ENCODE measurements around the gene DLG2.

Gene DLG2

GRCh38 chr11:84256618-84257017 lies 1370.5 kb downstream of the DLG2 start:
- no peak for DNase-seq (ENCODE audit: low spot score)

- no peak for DNase-seq (ENCODE audit: low spot score)
Observed at GRCh38 chr11:84255483-84255882, 1371.7 kb downstream of the DLG2 start.

DNA sequence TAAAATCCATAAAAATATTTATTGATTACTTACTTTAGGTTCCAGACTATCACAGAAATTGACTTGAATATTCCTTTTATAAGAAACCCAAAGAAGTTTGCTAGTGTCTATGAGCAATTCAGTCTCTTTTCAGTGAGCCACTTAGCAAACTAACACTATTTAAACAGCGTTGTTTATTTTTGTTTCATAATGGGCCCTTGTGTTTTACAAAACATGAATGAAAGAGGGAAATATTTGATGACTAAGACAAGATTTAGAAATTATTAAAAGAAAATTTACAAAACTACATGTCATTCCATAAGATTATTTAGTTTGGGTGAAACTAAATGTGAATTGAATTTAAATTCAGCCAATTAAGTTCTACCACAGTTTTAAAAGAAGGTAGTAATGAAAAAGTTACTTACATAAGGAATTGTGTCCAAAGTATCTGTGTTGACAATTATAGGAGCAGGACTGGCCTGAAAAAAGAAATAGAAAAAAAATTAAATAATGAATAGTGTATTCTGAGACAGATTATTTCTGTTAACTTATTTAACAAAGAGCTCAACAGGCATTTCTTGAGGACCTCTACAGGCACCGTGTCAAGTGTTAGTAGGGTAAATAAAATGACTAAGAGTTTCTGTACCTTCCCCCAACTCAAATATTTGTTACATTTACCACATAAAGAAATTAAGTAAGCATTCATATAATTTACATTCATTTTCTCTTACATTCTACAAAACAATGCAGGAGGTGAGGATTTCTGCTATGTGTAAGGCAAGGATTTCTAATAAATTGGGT lies 1376.1 kb downstream of the DLG2 start:
- DNase-seq (ENCODE audit: low spot score) = no peak

DNA sequence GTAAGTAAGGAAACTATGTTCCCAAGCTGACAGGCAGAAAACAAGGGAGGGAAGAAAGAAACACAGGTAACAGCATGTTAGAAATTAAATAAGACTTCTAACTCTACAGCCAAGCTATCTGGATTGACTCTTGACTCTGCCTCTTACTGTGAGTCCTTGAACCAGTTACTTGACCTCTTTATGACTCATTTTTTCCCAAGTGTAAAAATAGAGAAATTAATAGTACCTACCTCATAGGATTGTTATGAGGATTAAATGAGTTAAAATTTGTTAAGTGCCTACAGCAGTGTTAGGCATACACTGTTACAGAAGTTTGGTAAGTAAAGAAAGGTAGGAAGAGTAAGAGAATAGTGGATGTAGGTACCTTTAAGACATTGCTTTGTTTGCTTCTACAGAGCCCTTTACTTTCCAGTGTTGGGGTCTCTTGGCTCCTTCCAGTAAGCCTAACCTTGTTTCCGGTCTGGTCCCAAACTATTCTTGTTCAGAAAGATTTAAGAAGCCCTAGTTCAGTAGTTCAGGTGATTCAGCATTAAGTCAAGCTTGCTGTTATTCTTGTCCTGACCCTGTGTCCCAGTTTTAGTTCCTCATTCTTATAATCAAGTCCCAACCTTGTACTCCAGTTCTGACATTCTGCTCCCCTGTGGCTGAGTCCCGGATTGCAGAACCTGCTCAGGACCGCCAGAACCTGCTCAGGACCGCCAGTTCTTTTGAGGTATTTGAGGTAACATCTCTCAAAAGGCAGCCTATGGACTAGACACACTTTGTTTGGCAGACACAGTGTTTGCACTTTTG lies 1377.6 kb downstream of the DLG2 start:
- DNase-seq (ENCODE audit: low spot score) = no peak

DNA sequence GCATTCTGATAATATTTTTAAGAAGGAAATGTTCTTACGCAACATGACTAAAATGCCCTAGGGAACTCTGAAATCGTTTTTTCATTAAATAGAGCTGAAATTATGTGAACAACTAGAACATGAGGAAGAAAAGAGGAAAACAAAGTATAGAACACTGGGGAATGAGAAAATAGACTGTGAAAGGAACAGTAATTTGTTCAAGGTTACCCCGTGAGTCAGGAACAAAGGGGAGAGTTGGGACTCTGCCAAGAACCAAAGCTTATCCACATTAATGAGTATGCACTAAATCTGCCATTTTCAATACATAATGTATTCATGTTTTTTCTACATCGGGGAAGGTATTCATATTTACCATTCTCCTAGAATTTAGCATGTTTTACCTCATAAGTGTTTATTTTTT lies 1379.2 kb downstream of the DLG2 start:
- no peak for DNase-seq (ENCODE audit: low spot score)

DNA sequence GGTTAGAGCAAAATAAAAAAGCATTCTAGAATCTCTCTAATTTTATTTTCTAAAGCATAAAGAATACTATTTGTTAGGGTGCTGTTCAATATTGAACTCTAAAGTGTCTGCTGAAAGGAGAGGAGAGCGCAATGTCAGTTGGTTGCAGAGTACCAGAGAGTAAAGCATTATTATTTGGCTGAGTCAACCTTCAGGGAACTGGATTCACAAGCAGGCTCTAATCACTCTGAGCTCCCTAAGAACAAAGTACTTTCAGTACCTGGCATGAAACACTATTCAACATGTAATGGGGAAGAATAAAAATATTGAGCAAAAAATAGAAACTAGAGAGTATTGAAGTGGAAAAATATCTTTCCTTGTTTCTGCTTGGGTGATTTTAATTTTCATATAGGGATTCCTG lies 1380.0 kb downstream of the DLG2 start:
- DNase-seq (ENCODE audit: low spot score) = no peak

- DNase-seq (ENCODE audit: low spot score) = no peak
Observed at GRCh38 chr11:84243629-84244263, 1383.4 kb downstream of the DLG2 start.

DNA sequence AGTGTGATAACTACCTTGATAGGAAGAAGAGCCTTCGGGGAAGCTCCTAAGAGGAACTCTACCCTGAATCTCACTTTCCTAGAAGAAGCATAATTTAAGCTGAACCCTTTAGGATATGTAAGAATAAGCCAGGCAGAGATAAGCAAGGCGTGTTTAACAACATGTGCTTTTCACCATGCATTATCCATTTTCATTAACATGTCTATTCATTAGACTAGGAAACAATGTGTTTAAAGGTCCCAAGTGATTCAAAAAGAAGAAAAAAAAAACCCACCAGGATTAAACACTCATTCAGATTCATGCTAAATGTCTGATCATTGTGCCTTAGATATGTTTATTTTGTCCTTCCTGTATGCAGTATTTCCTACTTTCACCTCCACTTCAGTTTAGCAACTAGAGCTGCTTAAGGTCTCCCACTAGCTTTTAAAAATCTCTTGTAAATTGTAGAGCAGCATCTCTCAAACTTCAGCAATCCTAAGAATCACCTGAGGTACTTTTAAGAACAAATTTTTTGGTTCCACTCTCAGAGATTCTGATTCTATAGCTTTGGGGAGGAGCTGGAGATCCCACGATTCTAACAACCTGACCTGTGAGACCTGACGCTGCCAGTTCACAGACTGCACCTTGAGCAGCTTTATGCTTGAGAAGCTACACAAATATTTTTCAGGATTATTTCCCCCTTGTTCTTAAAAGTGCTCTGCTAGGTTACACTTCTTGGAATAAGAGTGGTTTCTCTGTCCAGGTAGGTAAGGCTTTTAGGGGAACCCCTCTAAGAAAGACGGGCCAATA lies 1385.6 kb downstream of the DLG2 start:
- no peak for DNase-seq (ENCODE audit: low spot score)

GRCh38 chr11:84240847-84241246 lies 1386.3 kb downstream of the DLG2 start:
- DNase-seq (ENCODE audit: low spot score) = no peak

GRCh38 chr11:84236436-84236835 lies 1390.7 kb downstream of the DLG2 start:
- no peak for DNase-seq (ENCODE audit: low spot score)

- peak; percentile 17 for DNase-seq (ENCODE audit: low spot score)
Observed at GRCh38 chr11:84234462-84235202, 1392.5 kb downstream of the DLG2 start.

GRCh38 chr11:84234011-84234410 lies 1393.1 kb downstream of the DLG2 start:
- no peak for DNase-seq (ENCODE audit: low spot score)

- no peak for DNase-seq (ENCODE audit: low spot score)
Observed at GRCh38 chr11:84232511-84232910, 1394.6 kb downstream of the DLG2 start.

GRCh38 chr11:84230402-84230801 lies 1396.7 kb downstream of the DLG2 start:
- no peak for DNase-seq (ENCODE audit: low spot score)

GRCh38 chr11:84227970-84228665 lies 1399.0 kb downstream of the DLG2 start:
- DNase-seq (ENCODE audit: low spot score) = no peak

- no peak for DNase-seq (ENCODE audit: low spot score)
Observed at GRCh38 chr11:84224042-84224441, 1403.1 kb downstream of the DLG2 start.

DNA sequence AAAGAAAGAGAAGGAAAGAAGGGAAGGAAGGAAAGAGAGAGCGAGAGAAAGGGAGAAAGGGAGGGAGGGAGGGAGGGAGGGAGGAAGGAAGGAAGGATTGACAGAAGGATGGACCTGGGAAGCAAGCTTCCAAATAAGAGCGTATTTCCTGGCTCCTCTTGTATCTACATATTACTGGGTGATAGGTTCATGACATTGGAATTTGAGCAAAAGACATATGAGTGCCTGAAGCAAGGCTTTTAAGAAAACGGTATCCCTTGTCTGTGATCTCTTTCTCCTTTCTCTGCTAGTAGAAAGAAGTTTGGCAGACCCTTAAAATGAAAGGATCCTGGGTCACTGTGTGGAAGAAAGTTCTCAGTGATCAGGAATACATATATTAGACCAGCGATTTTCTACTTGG lies 1408.8 kb downstream of the DLG2 start:
- no peak for DNase-seq (ENCODE audit: low spot score)

DNA sequence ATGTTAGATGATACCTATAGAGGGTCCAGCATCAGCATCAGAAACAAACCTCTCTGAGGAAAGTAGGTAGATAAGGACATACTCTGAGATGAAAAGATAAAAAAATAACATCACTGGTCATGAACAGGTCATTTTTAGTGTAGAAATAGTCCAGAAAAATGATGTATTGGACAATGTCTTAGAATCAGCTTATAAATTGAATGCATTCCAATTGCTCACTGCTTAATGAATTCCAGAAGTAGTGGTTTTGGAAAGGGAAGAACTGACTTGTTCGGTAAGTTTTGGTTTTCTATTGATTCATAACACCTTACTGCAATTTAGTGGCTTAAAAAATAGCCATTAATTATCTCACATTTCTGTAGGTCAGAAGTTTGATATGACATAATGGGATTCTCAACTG lies 1411.5 kb downstream of the DLG2 start:
- DNase-seq (ENCODE audit: low spot score) = no peak

DNA sequence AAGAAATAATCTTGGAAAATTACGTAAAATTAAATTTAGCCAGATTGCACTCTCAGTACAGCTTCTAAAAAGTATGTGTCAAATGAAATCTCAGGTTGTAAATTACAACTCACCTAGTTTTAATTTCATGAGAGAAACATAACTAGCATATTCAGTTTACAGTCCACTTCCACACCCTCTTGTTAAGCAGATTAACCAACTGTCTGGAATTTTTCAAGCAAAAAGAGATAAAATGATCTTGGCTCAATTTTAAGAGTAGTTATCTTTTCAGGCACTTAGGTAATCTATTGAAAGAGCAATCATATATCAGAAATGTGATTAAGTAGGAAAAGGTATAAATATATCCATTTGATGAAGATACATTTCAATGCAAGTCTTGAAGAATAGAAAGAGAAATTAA lies 1412.6 kb downstream of the DLG2 start:
- DNase-seq (ENCODE audit: low spot score) = no peak

DNA sequence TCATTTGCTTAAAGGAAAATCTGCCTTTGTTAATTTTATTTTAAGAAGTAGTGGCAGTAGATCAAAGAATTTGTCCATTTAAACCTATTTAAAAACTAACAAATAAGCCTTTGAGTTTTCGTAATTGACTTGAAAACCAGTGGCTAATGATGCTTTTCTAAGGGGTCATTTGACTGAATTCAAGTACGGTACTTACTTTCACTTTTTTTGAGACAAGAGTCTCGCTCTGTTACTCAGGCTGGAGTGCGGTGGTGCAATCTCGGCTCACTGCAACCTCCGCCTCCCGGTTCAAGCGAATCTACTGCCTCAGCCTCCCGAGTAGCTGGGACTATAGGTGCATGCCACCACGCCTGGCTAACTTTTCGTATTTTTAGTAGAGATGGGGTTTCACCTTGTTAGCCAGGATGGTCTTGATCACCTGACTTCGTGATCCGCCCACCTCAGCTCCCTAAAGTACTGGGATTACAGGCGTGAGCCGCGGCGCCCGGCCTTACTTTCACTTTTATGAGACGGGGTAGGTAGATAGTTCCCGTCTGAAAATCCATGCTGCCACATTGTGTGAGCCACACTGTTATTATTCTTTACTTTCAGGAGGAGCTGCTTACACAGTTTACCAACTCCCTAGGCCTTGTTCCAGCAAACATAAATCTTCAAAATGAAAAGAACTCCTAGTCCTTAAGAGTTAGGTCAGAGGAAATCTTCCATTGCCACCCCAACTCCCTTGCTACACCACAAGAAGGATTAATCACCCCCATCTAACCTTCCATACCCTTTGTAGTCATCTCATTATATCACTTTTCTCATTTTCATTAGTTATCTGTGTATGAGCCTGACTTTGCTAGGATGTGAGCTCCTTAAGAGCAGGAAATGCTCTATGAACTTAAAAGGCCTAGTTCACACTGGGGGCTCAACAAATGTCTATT lies 1414.4 kb downstream of the DLG2 start:
- no peak for DNase-seq (ENCODE audit: low spot score)
